Stimulated activated naive CD4-positive, alpha-beta T cell (primary cell): Measurements from ENCODE around the gene MALT1.

Experiments
- DNase-seq, 6 experiments: peaks; one replicate each; lab custom pipeline; 2025; lab: John Stamatoyannopoulos, UW

The MALT1 gene

DNA sequence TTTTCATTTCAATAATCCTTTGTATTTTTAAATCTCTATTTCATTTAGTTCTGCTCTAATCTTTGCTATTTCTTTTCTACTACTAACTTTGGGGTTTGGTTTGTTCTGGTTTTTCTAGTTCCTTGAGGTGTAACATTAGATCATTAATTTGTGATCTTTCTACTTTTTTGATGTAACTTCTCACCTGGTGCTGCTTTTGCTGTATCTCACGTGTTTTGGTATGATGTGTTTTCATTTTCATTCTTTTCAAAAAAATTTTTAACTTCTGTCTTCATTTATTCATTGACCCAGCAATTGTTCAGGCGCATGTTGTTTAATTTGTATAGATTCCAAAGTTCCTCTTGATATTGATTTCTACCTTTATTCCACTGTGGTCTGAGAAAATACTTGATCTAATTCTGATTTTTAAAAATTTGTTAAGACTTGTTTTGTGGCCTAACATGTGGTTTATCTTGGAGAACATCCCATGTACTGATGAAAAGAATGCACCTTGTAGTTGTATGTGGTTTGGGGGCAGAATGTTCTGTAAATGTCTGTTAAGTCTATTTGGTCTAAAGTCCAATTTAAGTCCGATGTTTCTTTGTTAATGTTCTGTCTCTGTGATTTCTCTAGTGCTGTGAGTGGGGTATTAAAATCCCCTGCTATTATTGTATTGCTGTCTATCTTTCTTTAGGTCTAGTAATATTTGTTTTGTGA, 17.3 kb upstream of the MALT1 start:
- no peak for DNase-seq

- DNase-seq, result no peak
Measured at GRCh38 chr18:58654896-58655614, 16.2 kb upstream of the MALT1 start.

- no peak for DNase-seq
Measured at GRCh38 chr18:58657081-58657480, 14.2 kb upstream of the MALT1 start.

- no peak for DNase-seq
Measured at GRCh38 chr18:58657494-58657893, 13.8 kb upstream of the MALT1 start.

DNA sequence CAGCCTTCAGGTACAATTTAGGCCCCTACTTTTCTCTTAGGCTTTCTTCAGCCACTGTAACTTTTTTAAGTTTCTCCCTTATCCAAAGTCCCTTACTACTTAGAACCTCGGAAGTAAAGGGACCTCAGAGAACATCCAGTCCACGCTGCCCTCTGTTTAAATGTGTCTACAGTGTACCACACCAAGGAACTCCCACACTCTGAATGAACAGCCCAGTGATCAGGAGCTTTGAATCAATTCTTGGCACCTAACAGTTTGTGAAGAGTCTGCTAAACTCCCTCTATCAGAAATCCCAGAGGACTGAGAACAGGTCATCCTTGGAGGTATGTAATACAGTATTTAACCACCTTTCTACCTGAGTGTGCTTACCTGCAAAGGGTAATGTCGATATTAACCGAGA, 11.6 kb upstream of the MALT1 start:
- DNase-seq, result no peak

- DNase-seq, result no peak
Measured at GRCh38 chr18:58660915-58661314, 10.3 kb upstream of the MALT1 start.

- no peak for DNase-seq
Measured at GRCh38 chr18:58661423-58661822, 9.8 kb upstream of the MALT1 start.

GRCh38 chr18:58662118-58662517, 9.1 kb upstream of the MALT1 start:
- no peak for DNase-seq

GRCh38 chr18:58666176-58666575, 5.1 kb upstream of the MALT1 start:
- DNase-seq, result no peak

- DNase-seq, result no peak
Measured at GRCh38 chr18:58668211-58668610, 3.1 kb upstream of the MALT1 start.

DNA sequence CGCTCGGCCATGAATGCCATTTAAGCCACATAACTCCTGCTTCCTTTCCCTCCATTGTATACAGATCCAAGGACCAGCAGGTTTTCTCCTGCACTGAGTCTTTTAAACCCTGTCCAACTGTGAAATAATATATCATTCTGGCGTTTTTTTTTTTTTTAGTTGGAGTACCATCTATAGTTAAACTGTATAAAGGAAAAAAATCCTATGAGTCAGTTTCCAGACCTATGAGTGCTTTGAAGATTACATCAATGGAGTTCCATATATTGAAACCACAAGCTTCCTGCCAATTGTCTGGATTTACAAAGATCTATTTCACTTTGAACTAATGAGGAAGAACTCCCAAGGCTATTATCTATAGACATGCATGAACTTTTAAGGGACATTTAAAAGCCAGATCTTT, 2.4 kb upstream of the MALT1 start:
- no peak for DNase-seq

GRCh38 chr18:58669731-58670378, 1.4 kb upstream of the MALT1 start:
- no peak for DNase-seq

DNA sequence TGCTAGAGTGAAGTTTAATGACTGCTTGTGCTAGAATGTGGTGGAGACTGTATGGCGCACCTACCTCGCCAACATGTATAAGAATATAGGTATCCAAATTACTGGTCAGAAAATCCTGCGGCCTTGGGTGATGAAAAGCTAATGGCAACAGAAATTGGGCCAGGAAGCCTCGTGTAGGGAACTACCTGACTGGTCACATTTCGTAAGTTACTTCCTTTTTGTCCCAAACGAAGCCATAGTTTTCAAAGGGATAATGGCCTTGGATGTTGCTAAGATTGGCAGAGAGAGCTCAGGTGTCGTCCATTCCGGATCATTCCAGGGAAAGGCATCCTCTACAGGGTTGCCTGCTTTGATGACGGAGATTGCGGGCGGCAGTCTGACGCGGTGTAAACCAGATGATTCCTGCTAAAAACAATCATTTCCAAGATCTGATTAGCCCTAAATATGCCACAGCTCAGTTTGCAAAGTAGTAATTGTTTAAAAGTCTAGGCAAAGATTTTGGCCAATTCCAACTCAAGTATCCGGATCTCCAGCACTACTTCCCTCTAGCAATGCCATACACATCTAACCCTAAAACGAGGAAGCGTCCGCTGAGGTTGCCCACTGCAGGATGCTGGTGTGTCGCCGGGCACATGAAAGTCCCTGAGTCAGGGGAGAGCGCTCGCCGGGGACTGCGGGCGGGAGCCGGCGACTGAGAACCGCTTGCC, 708 bp upstream of the MALT1 start:
- peak in 1 of 6 experiments; percentile 44 for DNase-seq

DNA sequence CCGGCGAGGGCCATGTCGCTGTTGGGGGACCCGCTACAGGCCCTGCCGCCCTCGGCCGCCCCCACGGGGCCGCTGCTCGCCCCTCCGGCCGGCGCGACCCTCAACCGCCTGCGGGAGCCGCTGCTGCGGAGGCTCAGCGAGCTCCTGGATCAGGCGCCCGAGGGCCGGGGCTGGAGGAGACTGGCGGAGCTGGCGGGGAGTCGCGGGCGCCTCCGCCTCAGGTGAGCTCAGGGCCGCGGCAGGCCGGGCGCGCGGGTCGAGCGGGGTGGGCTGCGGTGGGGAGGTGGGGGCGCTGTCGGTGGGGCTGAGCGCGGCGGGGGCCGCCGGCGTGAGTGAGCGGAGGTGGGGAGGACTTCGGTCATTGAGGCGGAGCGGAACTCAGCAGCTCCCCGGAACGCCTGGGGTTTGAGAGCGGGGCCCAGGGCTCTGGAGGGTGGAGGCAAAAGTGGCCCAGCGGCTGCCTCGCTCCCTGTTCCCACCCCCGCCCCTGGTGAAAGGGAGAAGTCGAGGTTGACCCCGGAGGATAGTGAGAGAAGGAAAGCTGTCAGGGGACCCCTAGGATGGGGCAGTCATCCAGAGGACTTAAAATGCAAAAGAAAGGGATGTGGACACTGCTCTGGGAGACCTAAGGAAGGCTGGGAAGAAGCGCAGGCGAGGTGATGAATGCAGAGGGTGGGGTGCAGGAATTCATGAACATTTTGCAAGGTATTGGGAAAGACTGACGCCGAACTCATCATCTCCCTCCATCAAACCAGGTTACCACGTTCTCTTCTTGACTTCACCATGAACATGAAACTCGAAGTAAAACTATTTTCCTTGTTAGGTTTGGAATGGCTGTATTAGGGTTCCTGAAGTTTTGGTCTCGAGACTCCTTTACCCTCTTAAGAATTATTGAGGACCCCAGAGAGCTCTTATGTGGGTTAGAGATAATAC, 633 bp downstream of the MALT1 start:
- peak in 4 of 6 experiments; percentile 53 to 84 (median 71) for DNase-seq

DNA sequence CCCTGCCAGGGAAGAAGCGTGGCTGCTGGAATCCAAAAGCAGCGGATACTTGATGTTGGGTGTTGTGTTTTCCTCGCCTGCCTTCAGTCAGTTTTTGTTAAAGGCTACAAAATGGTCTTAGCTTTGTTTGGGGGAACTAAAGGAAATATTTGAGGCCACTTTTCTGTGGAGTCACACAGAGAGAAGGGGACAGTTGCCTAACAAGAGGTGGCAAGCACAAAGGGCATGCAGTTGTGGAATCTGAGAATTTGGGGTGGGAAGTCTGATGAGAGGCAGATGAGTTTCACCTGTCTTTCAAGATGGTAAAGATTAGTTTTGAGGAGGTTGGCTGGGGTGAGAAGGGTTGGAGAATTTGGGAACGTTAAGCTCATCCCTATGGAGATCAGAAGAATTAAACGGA, 2.9 kb downstream of the MALT1 start:
- DNase-seq, result no peak

DNA sequence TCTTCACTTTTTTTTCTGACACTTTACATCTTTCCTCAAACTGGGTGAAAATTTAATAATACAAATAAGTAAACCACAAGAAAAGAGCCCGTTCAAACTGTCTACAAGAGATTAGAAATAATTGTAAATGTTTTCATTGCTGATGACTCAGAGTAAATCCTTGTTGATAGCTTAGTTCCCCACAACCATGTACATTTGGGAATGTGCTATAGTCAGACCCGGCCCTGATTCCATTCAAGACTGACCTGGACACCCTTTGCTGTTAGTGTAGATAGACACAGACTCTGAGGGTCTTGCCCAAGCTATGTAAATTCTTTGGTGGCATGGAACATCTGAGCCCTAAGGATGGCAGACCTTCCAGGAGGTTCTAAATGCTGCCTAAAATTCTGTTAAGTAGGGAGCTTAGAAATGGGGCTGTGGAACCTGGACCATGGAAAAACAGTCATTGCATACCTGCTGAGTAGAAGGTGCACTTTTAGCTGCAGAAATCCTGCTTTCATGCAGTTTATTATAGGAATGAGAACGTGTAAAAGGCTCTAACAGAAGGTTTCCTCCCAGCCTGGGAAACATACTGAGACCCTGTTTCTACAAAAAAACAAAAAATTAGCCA, 3.7 kb downstream of the MALT1 start:
- DNase-seq, result no peak

DNA sequence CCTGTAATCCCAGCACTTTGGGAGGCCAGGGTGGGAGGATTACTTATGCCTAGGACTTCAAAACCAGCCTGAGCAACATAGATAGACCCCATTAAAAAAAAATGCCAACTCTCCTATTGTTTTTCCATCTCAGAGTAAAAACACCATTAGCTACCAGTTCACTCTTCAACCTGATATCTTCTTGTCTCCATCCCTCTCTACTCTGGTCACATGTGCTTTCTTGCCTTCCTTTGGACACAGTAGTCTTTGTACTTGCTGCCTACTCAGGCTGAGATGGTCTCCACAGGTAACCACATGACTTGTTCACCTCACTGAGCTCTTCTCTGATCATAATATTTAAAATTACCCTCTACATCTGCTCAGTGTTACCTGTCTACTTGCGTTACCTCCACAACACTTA, 5.0 kb downstream of the MALT1 start:
- no peak for DNase-seq

DNA sequence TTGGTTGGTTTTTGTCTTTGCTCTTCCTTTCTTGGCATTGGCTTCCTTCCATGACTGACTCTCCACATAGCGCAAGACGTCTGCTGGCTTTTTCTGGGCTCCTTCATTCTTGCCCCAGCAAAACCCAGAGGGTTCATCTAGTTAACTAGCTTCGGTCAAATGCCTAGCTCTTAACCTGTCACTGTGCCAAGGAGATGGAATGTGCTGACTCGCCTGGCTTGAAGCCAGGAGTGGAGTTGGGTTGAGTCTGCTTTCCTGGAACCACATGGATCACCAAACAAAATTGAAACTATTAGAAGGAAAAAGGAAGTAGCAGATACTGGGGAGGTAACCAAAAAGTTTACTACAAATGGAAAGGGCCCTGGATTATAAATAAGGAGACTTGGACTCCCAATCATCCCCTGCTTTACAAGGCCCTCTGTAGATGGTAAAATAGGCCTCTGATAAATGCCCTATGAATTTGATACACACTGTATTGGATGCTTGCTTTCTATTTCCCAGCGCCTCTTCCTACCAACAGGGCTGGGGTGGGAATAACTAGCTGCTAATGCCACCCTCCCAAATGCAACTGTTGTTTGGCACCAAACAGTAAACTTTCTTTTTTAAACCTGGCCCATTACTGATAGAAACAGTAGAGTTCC, 11.3 kb downstream of the MALT1 start:
- DNase-seq, result no peak

DNA sequence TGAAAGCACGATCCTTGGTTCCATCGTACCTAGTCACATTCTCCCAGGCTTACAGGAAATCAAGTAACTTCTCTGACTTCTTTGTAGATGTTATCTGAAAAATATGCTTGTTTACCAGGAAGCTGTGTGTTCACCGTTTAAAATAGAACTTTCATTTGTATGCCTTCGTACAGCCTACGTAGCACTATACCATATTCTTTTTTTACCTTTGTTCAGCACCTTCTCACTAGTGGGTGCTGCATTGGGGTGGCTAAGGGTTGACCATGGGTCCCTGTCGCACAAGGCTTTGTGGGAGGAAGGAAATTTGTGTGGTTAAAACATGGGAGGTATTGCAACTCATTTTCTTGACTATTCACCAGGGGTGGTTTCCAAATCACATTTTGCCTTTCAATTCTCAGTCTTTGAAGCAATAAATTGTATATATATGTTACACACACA, 16.6 kb downstream of the MALT1 start:
- peak; percentile 34 to 88 (median 69) for DNase-seq

DNA sequence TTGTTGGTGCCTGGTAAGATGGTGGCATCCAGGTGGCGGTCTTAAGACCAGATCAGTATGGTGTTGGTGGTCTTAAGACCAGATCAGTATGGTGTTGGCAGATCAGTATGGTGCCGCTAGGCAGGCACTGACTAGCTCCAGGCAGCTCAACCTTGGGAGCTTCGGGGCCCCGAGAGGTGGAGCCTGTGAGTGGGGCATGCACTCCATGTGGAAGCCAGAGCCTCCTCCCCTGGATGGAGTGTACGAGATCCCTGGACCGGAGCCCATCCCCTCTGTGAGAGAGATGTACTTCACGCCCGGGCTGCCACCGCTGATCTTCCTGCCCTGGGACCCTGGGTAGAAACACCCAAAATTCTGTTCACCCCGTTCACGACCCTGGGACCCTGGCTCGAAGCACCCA, 19.0 kb downstream of the MALT1 start:
- no peak for DNase-seq
